ENCODE measurements around the gene CKM.
A peak's percentile ranks its signal among the peaks of the same experiment; 100 is the strongest.

Gene CKM

GRCh38 chr19:45322744-45323281 is at the start of gene CKM:
CKM (minus strand) TSS chr19:45322875; CDS start chr19:45319713, 3,162 bp downstream.
- DNase-seq (ENCODE audit: low read depth in 2 of 2) = no peak

GRCh38 chr19:45370410-45371204 is 47.9 kb upstream of the CKM start, which contains the start of gene ERCC2:
ERCC2 (minus strand) TSS chr19:45370573; CDS start chr19:45370540, 33 bp downstream.
- peak; percentile 99 for DNase-seq (ENCODE audit: low read depth in 2 of 2)

- no peak for DNase-seq (ENCODE audit: low read depth in 2 of 2)
Measured at GRCh38 chr19:45368737-45369340, 46.2 kb upstream of the CKM start.

GRCh38 chr19:45368127-45368526 is 45.5 kb upstream of the CKM start:
- no peak for DNase-seq (ENCODE audit: low read depth in 2 of 2)

GRCh38 chr19:45364696-45365095 is 42.0 kb upstream of the CKM start:
- DNase-seq (ENCODE audit: low read depth in 2 of 2) = no peak

- DNase-seq (ENCODE audit: low read depth in 2 of 2) = no peak
Measured at GRCh38 chr19:45363861-45364459, 41.3 kb upstream of the CKM start.

GRCh38 chr19:45362291-45362690 is 39.6 kb upstream of the CKM start:
- no peak for DNase-seq (ENCODE audit: low read depth in 2 of 2)

- no peak for DNase-seq (ENCODE audit: low read depth in 2 of 2)
Measured at GRCh38 chr19:45361608-45362007, 38.9 kb upstream of the CKM start.

- DNase-seq (ENCODE audit: low read depth in 2 of 2) = no peak
Measured at GRCh38 chr19:45358213-45358792, 35.6 kb upstream of the CKM start.

- no peak for DNase-seq (ENCODE audit: low read depth in 2 of 2)
Measured at GRCh38 chr19:45357445-45357783, 34.7 kb upstream of the CKM start.

- DNase-seq (ENCODE audit: low read depth in 2 of 2) = no peak
Measured at GRCh38 chr19:45356760-45357444, 34.2 kb upstream of the CKM start.

GRCh38 chr19:45355910-45356309 is 33.2 kb upstream of the CKM start:
- no peak for DNase-seq (ENCODE audit: low read depth in 2 of 2)

- no peak for DNase-seq (ENCODE audit: low read depth in 2 of 2)
Measured at GRCh38 chr19:45355402-45355801, 32.7 kb upstream of the CKM start.

- no peak for DNase-seq (ENCODE audit: low read depth in 2 of 2)
Measured at GRCh38 chr19:45354241-45354842, 31.7 kb upstream of the CKM start.

GRCh38 chr19:45352914-45353796 is 30.5 kb upstream of the CKM start:
- DNase-seq (ENCODE audit: low read depth in 2 of 2) = no peak

GRCh38 chr19:45352471-45352870 is 29.8 kb upstream of the CKM start:
- no peak for DNase-seq (ENCODE audit: low read depth in 2 of 2)

- no peak for DNase-seq (ENCODE audit: low read depth in 2 of 2)
Measured at GRCh38 chr19:45352062-45352461, 29.4 kb upstream of the CKM start.

- no peak for DNase-seq (ENCODE audit: low read depth in 2 of 2)
Measured at GRCh38 chr19:45351401-45351952, 28.8 kb upstream of the CKM start.

- DNase-seq (ENCODE audit: low read depth in 2 of 2) = no peak
Measured at GRCh38 chr19:45350477-45351058, 27.9 kb upstream of the CKM start.
